NCI-H1694 (cell line): ENCODE data around the gene CFHR2.

Source experiments
- DNase-seq: peaks from one replicate; lab custom pipeline; 2025; lab: John Stamatoyannopoulos, UW

Gene CFHR2

DNA sequence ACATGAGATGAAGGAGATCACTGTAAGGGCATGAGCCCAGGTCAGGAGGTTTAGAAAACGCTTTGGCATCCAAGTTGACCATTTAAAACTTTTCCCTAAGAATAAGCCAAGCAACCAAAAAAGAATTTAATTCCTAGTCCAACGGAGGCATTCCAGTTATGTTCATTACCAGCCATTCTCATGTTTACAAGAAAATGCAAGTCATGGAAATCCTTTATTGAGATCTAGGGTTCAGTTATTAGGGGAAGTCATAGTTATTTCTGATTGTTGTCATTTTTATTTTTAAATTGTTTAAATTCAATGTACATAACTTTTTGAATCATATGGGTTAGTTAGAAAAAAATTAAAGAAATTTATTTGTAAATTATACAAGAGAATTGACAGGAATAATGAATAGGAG lies 58.3 kb downstream of the CFHR2 start:
- DNase-seq = no peak

DNA sequence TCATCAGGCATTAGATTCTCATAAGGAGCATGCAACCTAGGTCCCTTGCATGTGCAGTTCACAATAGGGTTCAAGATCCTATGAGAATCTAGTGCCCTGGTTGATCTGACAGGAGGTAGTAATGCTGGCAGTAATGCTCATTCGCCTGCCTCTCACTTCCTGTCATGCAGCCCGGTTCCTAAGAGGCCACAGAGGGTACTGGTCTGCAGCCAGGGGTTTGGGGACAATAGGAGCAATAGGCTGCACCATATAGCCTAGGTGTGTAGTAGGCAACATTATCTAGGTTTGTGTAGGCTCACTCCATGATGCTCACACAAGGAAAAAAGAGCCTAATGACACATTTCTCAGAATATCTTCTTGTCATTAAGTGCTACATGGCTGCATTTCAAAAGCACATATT lies 59.6 kb downstream of the CFHR2 start:
- no peak for DNase-seq

DNA sequence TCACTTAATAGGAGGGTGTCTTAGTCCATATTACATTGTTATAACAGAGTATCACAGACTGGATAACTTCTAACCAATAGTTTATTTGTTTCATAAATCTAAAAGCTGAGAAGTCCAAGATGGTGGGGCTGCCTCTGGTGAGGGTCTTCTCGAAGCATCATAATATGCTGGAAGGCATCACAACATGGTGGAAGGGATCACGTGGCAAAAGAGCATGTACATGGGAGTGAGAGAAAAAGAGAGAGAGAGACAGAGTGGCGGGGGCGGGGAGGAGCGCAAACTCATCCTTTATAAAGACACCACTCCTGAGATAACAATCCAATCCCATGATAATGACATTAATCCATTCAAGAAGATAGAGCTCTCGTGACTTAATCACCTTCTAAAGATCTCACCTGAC lies 65.3 kb downstream of the CFHR2 start:
- no peak for DNase-seq
